GM18519 (cell line): ENCODE measurements around the gene IQCB1.
A peak's percentile ranks its signal among the peaks of the same experiment; 100 is the strongest.
"Not testable (repeated sequence)": the region's sequence is repeated elsewhere in the genome, so short reads cannot be mapped to it uniquely, and the experiment has no call there.

Source experiments
- ATAC-seq: cut with Tn5 transposase; IDR thresholded peaks from one replicate; pipeline ENCODE4 v1.9.1; 2021; ENCODE audit warnings: mild to moderate bottlenecking, moderate library complexity; ENCODE audit not compliant: unreplicated experiment, low FRiP score

IQCB1 gene

GRCh38 chr3:121834671-121835464, at the start of gene IQCB1, which contains the start of gene EAF2:
TSS of gene IQCB1 (minus strand) at chr3:121835060. CDS start at chr3:121828960, 6,100 bp downstream.
TSS of gene EAF2 (plus strand) at chr3:121835209. CDS start at chr3:121835286, 77 bp downstream.
- peak; percentile 99 for ATAC-seq

- ATAC-seq: no peak
Observed at GRCh38 chr3:121883507-121883906, 48.6 kb upstream of the IQCB1 start.

GRCh38 chr3:121878411-121878810, 43.6 kb upstream of the IQCB1 start:
- ATAC-seq: no peak

- no peak for ATAC-seq
Observed at GRCh38 chr3:121871430-121871829, 36.6 kb upstream of the IQCB1 start.

GRCh38 chr3:121870717-121871116, 35.9 kb upstream of the IQCB1 start:
- no peak for ATAC-seq

GRCh38 chr3:121869736-121870135, 34.9 kb upstream of the IQCB1 start:
- ATAC-seq: no peak

- no peak for ATAC-seq
Observed at GRCh38 chr3:121863801-121864200, 28.9 kb upstream of the IQCB1 start.

- not testable (repeated sequence) for ATAC-seq
Observed at GRCh38 chr3:121863247-121863646, 28.4 kb upstream of the IQCB1 start.

GRCh38 chr3:121857778-121858177, 22.9 kb upstream of the IQCB1 start:
- ATAC-seq: not testable (repeated sequence)

- ATAC-seq: no peak
Observed at GRCh38 chr3:121855555-121855954, 20.7 kb upstream of the IQCB1 start.

- ATAC-seq: no peak
Observed at GRCh38 chr3:121852256-121852655, 17.4 kb upstream of the IQCB1 start.

- ATAC-seq: no peak
Observed at GRCh38 chr3:121844892-121845291, 10.0 kb upstream of the IQCB1 start.

- ATAC-seq: no peak
Observed at GRCh38 chr3:121839962-121840361, 5.1 kb upstream of the IQCB1 start.

GRCh38 chr3:121836481-121836880, 1.6 kb upstream of the IQCB1 start:
- no peak for ATAC-seq

GRCh38 chr3:121836064-121836463, 1.2 kb upstream of the IQCB1 start:
- ATAC-seq: no peak

GRCh38 chr3:121835465-121835801, 573 bp upstream of the IQCB1 start:
- no peak for ATAC-seq

- ATAC-seq: no peak
Observed at GRCh38 chr3:121834157-121834670, 646 bp downstream of the IQCB1 start.

GRCh38 chr3:121822973-121823372, 11.9 kb downstream of the IQCB1 start:
- no peak for ATAC-seq

- ATAC-seq: no peak
Observed at GRCh38 chr3:121821421-121822199, 13.2 kb downstream of the IQCB1 start.

GRCh38 chr3:121819236-121819635, 15.6 kb downstream of the IQCB1 start:
- no peak for ATAC-seq

- no peak for ATAC-seq
Observed at GRCh38 chr3:121818578-121818977, 16.3 kb downstream of the IQCB1 start.
